T47D (cell line): ENCODE measurements around the gene FRG1.
"Not testable (repeated sequence)": the region's sequence is repeated elsewhere in the genome, so short reads cannot be mapped to it uniquely, and the experiment has no call there.

Experiments used
- DNase-seq, 2 experiments: peaks; one replicate each; pipeline versions ENCODE4 v3.0.0 to v3.0.0-alpha.2; 2011 to 2012; ENCODE audit warnings: low read depth in 1 of 2, low spot score in 1 of 2
- JUND ChIP-seq: IDR thresholded peaks from 2 replicates; pipeline ENCODE4 v1.6.1; 2012; ENCODE audit warnings: low read depth
- in situ Hi-C: cut with HindIII; loops from 2 replicates; pipeline ENCODE4 v1.10.0; 2016; ENCODE audit warnings: low sequenced_read_pairs, low pct_unique_long_range_greater_than_20kb

Gene FRG1

GRCh38 chr4:189940178-189941004 lies at the start of gene FRG1:
TSS of gene FRG1 (plus strand) at chr4:189940872. CDS start at chr4:189941010, 138 bp downstream.
- no peak for TF ChIP-seq JUND

GRCh38 chr4:189897667-189898066 lies 43.0 kb upstream of the FRG1 start:
- no peak for DNase-seq
- in situ Hi-C loops, result no loop called here
- TF ChIP-seq JUND, result no peak

More at GRCh38 chr4:189940178-189941004, at the start of gene FRG1:
- in situ Hi-C loops, result no loop called here
- peak; percentile 46 to 95 for DNase-seq

GRCh38 chr4:189899481-189900015 lies 41.1 kb upstream of the FRG1 start:
- DNase-seq, in situ Hi-C loops: not testable (repeated sequence)

GRCh38 chr4:189904420-189905027 lies 36.1 kb upstream of the FRG1 start:
- in situ Hi-C loops, result not testable (repeated sequence)
- peak; percentile 6 to 69 for DNase-seq

GRCh38 chr4:189912170-189912569 lies 28.5 kb upstream of the FRG1 start:
- in situ Hi-C loops, result no loop called here
- no peak for TF ChIP-seq JUND

GRCh38 chr4:189917161-189917891 lies 23.3 kb upstream of the FRG1 start:
- in situ Hi-C loops, result no loop called here
- no peak for TF ChIP-seq JUND

More at GRCh38 chr4:189912170-189912569, 28.5 kb upstream of the FRG1 start:
- DNase-seq, result peak in 1 of 2 experiments; percentile 5

GRCh38 chr4:189921058-189921457 lies 19.6 kb upstream of the FRG1 start:
- TF ChIP-seq JUND, result no peak
- in situ Hi-C loops, result no loop called here
- DNase-seq, result no peak

More at GRCh38 chr4:189917161-189917891, 23.3 kb upstream of the FRG1 start:
- DNase-seq, result no peak

- in situ Hi-C loops, DNase-seq: not testable (repeated sequence)
Observed at GRCh38 chr4:189926742-189927141, 13.9 kb upstream of the FRG1 start.

- no peak for TF ChIP-seq JUND
- no peak for DNase-seq
- in situ Hi-C loops, result no loop called here
Observed at GRCh38 chr4:189941005-189941450, 356 bp downstream of the FRG1 start.

- DNase-seq, in situ Hi-C loops: not testable (repeated sequence)
Observed at GRCh38 chr4:189942412-189942811, 1.7 kb downstream of the FRG1 start.

- DNase-seq, in situ Hi-C loops: not testable (repeated sequence)
Observed at GRCh38 chr4:189944077-189944476, 3.4 kb downstream of the FRG1 start.

- in situ Hi-C loops, DNase-seq: not testable (repeated sequence)
Observed at GRCh38 chr4:189946906-189947305, 6.2 kb downstream of the FRG1 start.

GRCh38 chr4:189948486-189948885 lies 7.8 kb downstream of the FRG1 start:
- DNase-seq, in situ Hi-C loops: not testable (repeated sequence)

GRCh38 chr4:189969291-189969690 lies 28.6 kb downstream of the FRG1 start:
- DNase-seq, in situ Hi-C loops: not testable (repeated sequence)
